T-cell (primary cell): Measurements from ENCODE around the gene OR13A1. TPM values are rescaled to one million over a fixed set of nuclear protein-coding genes. Genes with fewer than 3 reads are reported as not detected.
"Not testable (repeated sequence)": the region's sequence is repeated elsewhere in the genome, so short reads cannot be mapped to it uniquely, and the experiment has no call there.

Experiments used
- ATAC-seq, 4 experiments: fragments of 200-7000 bp in 3 of 4; fragments of 150-1000 bp in 1 of 4; cut with Tn5 transposase; replicated peaks in 1 of 4; 1 replicate in 3 of 4; 2 replicates in 1 of 4; pipeline ENCODE4 v1.10.0; 2021; ENCODE audit warnings: moderate library complexity in 3 of 4, mild to moderate bottlenecking in 2 of 4, moderate number of reproducible peaks in 1 of 4
- CTCF ChIA-PET, 2 donors: fragments of 300-600 bp; sonication (Branson Sonifier 250); formaldehyde crosslinking; loops; one replicate each; lab custom pipeline; 2022; ENCODE audit warnings: antibody characterized with exemption in 2 of 2; lab: Charles Lee
- POLR2A ChIA-PET, 2 donors: fragments of 300-600 bp; sonication (Branson Sonifier 250); formaldehyde crosslinking; loops; one replicate each; lab custom pipeline; 2022; ENCODE audit warnings: antibody characterized with exemption in 2 of 2; lab: Charles Lee
- DNase-seq, 35 experiments: peaks; one replicate each; pipeline versions ENCODE4 v3.0.0 to v3.0.0-alpha.2; 2013 to 2023
- H3K27ac ChIP-seq: one replicate; pipeline ENCODE4 v1.5.1; 2013; ENCODE audit warnings: low read length
- H3K27me3 ChIP-seq, 2 experiments: replicated peaks in 1 of 2; 1 replicate in 1 of 2; 2 replicates in 1 of 2; pipeline versions ENCODE4 v1.6.1 to v1.7.0; 2013; ENCODE audit warnings: low read length in 1 of 2, mixed read lengths in 1 of 2; ENCODE audit not compliant: control insufficient read depth in 2 of 2, insufficient read depth in 2 of 2; ENCODE audit errors: extremely low read depth in 1 of 2
- H3K36me3 ChIP-seq, 2 donors: 1 replicate in 1 of 2; 2 replicates in 1 of 2; pipeline versions ENCODE4 v1.6.1 to v1.7.0; 2013; ENCODE audit warnings: low read length in 1 of 2; ENCODE audit not compliant: control insufficient read depth in 2 of 2, insufficient read depth in 1 of 2; ENCODE audit errors: extremely low read depth in 1 of 2
- H3K4me1 ChIP-seq, 2 experiments: 1 replicate in 1 of 2; 2 replicates in 1 of 2; pipeline versions ENCODE4 v1.6.1 to v1.7.0; 2013; ENCODE audit warnings: low read length in 2 of 2, mixed read lengths in 1 of 2; ENCODE audit not compliant: insufficient read depth in 2 of 2, control insufficient read depth in 1 of 2; ENCODE audit errors: extremely low read depth in 1 of 2
- H3K4me3 ChIP-seq, 2 donors: 1 replicate in 1 of 2; 2 replicates in 1 of 2; pipeline versions ENCODE4 v1.5.1 to v1.7.0; 2013; ENCODE audit warnings: mild to moderate bottlenecking in 2 of 2, low read length in 1 of 2, moderate library complexity in 1 of 2; ENCODE audit not compliant: control insufficient read depth in 1 of 2; ENCODE audit errors: extremely low read depth in 1 of 2
- H3K9me3 ChIP-seq: 2 replicates; pipeline ENCODE4 v1.7.0; 2013
- H3K27ac Mint-ChIP-seq, 2 donors: one replicate each; pipeline ENCODE4 v1.8.0; 2020 to 2021; ENCODE audit warnings: mild to moderate bottlenecking in 2 of 2, mixed read lengths in 2 of 2
- H3K27me3 Mint-ChIP-seq, 2 donors: one replicate each; pipeline ENCODE4 v1.8.0; 2021 to 2022; ENCODE audit warnings: mixed read lengths in 2 of 2
- H3K36me3 Mint-ChIP-seq: one replicate; pipeline ENCODE4 v1.8.0; 2021; ENCODE audit warnings: mixed read lengths
- H3K4me1 Mint-ChIP-seq, 3 donors: one replicate each; pipeline ENCODE4 v1.8.0; 2020 to 2022; ENCODE audit warnings: mixed read lengths in 3 of 3, mild to moderate bottlenecking in 1 of 3
- H3K4me3 Mint-ChIP-seq, 3 donors: one replicate each; pipeline ENCODE4 v1.8.0; 2020 to 2022; ENCODE audit warnings: mild to moderate bottlenecking in 3 of 3, mixed read lengths in 3 of 3, moderate library complexity in 3 of 3
- H3K9me3 Mint-ChIP-seq, 3 donors: one replicate each; pipeline ENCODE4 v1.8.0; 2020 to 2022; ENCODE audit warnings: mixed read lengths in 3 of 3
- WGBS: methylation state at CpG from one replicate; pipeline ENCODE4 v1.1.5; 2013; ENCODE audit warnings: missing lambda C conversion rate; ENCODE audit not compliant: insufficient coverage; 5-methylcytosine and 5-hydroxymethylcytosine counted together
- total RNA-seq, 35 experiments: library from RNA in 6 of 35; stranded (reverse) in 6 of 35; fragments of 120-200 nt in 1 of 35; gene quantifications; one replicate each; pipeline versions ENCODE4 v1.2.1 to v1.2.4 and lab custom pipeline; 2013 to 2026

The OR13A1 gene
- total RNA-seq, 5 donors from 2014 or later (not counting 1 experiment from before 2014, with no cell fraction given): 0.19 to 0.26 (median 0.20) TPM; not detected in 2

- no peaks in the 10 kb centered on the region for H3K36me3 Mint-ChIP-seq
- no peaks in the 10 kb centered on the region for H3K4me1 ChIP-seq
- ATAC-seq: no peak
- ChIA-PET CTCF (no interaction called here), POLR2A (no interaction called here)
- H3K27me3 Mint-ChIP-seq: peaks cover 17 to 20% of the 10 kb centered on the region in 2 donors
- H3K4me3 Mint-ChIP-seq: no peak overlapping the region
- no peak overlapping the region for H3K27ac ChIP-seq
- no peaks in the 10 kb centered on the region for H3K9me3 ChIP-seq
- H3K9me3 Mint-ChIP-seq: peaks cover 0 to 5% (median 0%) of the 10 kb centered on the region in 3 donors
- no peaks in the 10 kb centered on the region for H3K36me3 ChIP-seq
- H3K4me3 ChIP-seq: no peak overlapping the region
- no peak overlapping the region for H3K27ac Mint-ChIP-seq
- WGBS: 100% methylated on average over 1 of the region's 3 CpGs
- H3K4me1 Mint-ChIP-seq: no peaks in the 10 kb centered on the region
- H3K27me3 ChIP-seq: peaks cover 0 to 13% of the 10 kb centered on the region in 2 experiments
- no peak for DNase-seq
These were observed 54.1 kb downstream of the OR13A1 start for GRCh38 chr10:45261243-45261775.

DNA sequence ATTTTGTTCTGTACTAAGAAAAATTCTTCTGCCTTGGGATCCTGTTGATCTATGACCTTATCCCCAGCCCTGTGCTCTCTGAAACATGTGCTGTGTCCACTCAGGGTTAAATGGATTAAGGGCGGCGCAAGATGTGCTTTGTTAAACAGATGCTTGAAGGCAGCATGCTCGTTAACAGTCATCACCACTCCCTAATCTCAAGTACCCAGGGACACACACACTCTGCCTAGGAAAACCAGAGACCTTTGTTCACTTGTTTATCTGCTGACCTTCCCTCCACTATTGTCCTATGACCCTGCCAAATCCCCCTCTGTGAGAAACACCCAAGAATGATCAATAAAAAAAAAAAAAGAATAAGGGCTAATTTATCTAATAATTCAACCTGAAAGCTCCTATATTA is 54.8 kb downstream of the OR13A1 start:
- peaks cover 17 to 20% of the 10 kb centered on the region in 2 donors for H3K27me3 Mint-ChIP-seq
- H3K4me1 ChIP-seq, H3K4me3 Mint-ChIP-seq, H3K4me1 Mint-ChIP-seq, CTCF ChIA-PET, H3K36me3 ChIP-seq, H3K27ac ChIP-seq, DNase-seq, H3K4me3 ChIP-seq, ATAC-seq, H3K9me3 Mint-ChIP-seq, POLR2A ChIA-PET, H3K9me3 ChIP-seq, H3K36me3 Mint-ChIP-seq, H3K27ac Mint-ChIP-seq, H3K27me3 ChIP-seq: not testable (repeated sequence)
- WGBS: no CpG with 5 or more reads among the region's 3 CpGs

GRCh38 chr10:45259786-45260495 is 55.5 kb downstream of the OR13A1 start:
- POLR2A ChIA-PET, H3K4me3 Mint-ChIP-seq, CTCF ChIA-PET, H3K27ac ChIP-seq, H3K4me3 ChIP-seq, H3K9me3 ChIP-seq, H3K36me3 ChIP-seq, H3K27ac Mint-ChIP-seq, DNase-seq, H3K4me1 ChIP-seq, H3K9me3 Mint-ChIP-seq, H3K4me1 Mint-ChIP-seq, H3K36me3 Mint-ChIP-seq, ATAC-seq, H3K27me3 ChIP-seq: not testable (repeated sequence)
- peaks cover 17 to 18% of the 10 kb centered on the region in 2 donors for H3K27me3 Mint-ChIP-seq
- 90% methylated on average over 4 of the region's 50 CpGs for WGBS

GRCh38 chr10:45257600-45257999 is 57.8 kb downstream of the OR13A1 start:
- Mint-ChIP-seq H3K4me1 (no peaks in the 10 kb centered on the region), H3K9me3 (no peaks in the 10 kb centered on the region), H3K36me3 (no peaks in the 10 kb centered on the region), H3K27ac (no peak overlapping the region), H3K27me3 (peaks cover 14% of the 10 kb centered on the region in 2 donors), H3K4me3 (no peak overlapping the region)
- Histone ChIP-seq H3K27ac (no peak overlapping the region), H3K4me1 (no peaks in the 10 kb centered on the region), H3K36me3 (no peaks in the 10 kb centered on the region), H3K9me3 (no peaks in the 10 kb centered on the region), H3K4me3 (no peak overlapping the region), H3K27me3 (no peaks in the 10 kb centered on the region)
- CTCF ChIA-PET: no interaction called here
- DNase-seq (no peak), ATAC-seq (no peak)
- WGBS: no CpG with 5 or more reads among the region's 2 CpGs
- POLR2A ChIA-PET: interaction anchor here in 1 of 2 donors (0.6 kb wide), 1 partner anchor 688 kb away, joined by 3 read pairs; no protein-coding TSS in a partner anchor

DNA sequence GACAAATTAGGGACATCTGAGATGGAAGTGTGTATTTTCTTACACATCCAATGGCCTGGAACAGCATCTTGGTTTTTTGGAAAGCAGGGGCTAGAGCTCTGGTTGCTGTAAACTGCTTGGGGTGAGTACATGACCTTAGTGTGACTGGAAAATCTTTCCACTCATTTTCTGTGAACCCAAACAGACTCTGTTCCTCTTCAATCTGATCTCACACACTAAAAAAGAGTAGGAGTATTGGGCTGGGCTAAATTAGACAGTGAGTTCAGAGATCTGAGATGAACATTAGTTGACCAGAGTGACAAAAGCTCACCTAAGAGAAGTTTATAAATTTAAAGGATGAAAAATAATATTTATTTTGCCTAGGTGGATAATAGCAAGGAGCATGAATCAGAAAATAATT is 59.2 kb downstream of the OR13A1 start:
- Mint-ChIP-seq H3K4me1 (no peaks in the 10 kb centered on the region), H3K4me3 (no peak overlapping the region), H3K36me3 (no peaks in the 10 kb centered on the region), H3K27ac (no peak overlapping the region), H3K27me3 (peaks cover 5 to 6% of the 10 kb centered on the region in 2 donors), H3K9me3 (no peaks in the 10 kb centered on the region)
- ChIA-PET CTCF (no interaction called here), POLR2A (no interaction called here)
- Histone ChIP-seq H3K9me3 (no peaks in the 10 kb centered on the region), H3K4me1 (no peaks in the 10 kb centered on the region), H3K27me3 (no peaks in the 10 kb centered on the region), H3K4me3 (no peak overlapping the region), H3K36me3 (no peaks in the 10 kb centered on the region), H3K27ac (no peak overlapping the region)
- ATAC-seq: no peak
- DNase-seq: no peak

- no peak for ATAC-seq
- H3K27me3 ChIP-seq: no peaks in the 10 kb centered on the region
- peaks cover 0 to 5% of the 10 kb centered on the region in 2 donors for H3K27me3 Mint-ChIP-seq
- no peak for DNase-seq
- H3K4me1 Mint-ChIP-seq: peaks cover 0 to 1% (median 0%) of the 10 kb centered on the region in 3 donors
- H3K27ac ChIP-seq: no peak overlapping the region
- H3K36me3 Mint-ChIP-seq: no peaks in the 10 kb centered on the region
- POLR2A ChIA-PET: no interaction called here
- CTCF ChIA-PET: no interaction called here
- no peaks in the 10 kb centered on the region for H3K36me3 ChIP-seq
- H3K27ac Mint-ChIP-seq: no peak overlapping the region
- H3K4me3 Mint-ChIP-seq: no peak overlapping the region
- whole genome bisulfite sequencing: no CpG with 5 or more reads among the region's 1 CpG
- H3K9me3 Mint-ChIP-seq: no peaks in the 10 kb centered on the region
- no peaks in the 10 kb centered on the region for H3K9me3 ChIP-seq
- no peaks in the 10 kb centered on the region for H3K4me1 ChIP-seq
- H3K4me3 ChIP-seq: no peak overlapping the region
These were observed 59.7 kb downstream of the OR13A1 start for GRCh38 chr10:45255706-45256105.
